HCT116 (cell line): ENCODE measurements around the gene TM6SF1. TPM values are rescaled to one million over a fixed set of nuclear protein-coding genes. Genes with fewer than 3 reads are reported as not detected.

Experiments
- ATAC-seq: fragments of 200-7000 bp; cut with Tn5 transposase; 2 replicates; pipeline ENCODE4 v1.9.1; 2020; ENCODE audit warnings: mild to moderate bottlenecking, moderate library complexity
- BruUV-seq: library from RNA; stranded (reverse); fragments of 400-500 nt; replicated peaks from 2 replicates; lab custom pipeline; 2021; lab: Mats Ljungman, UMichigan
- CTCF ChIA-PET: fragments of 300-600 bp; sonication (Branson Sonifier 250); formaldehyde crosslinking; loops from one replicate; lab custom pipeline; 2021; ENCODE audit warnings: antibody characterized with exemption; lab: Charles Lee
- POLR2A ChIA-PET: fragments of 300-600, 350-600 bp; sonication (Branson Sonifier 250); formaldehyde crosslinking; loops from one replicate; lab custom pipeline; 2021; ENCODE audit warnings: antibody characterized with exemption; lab: Charles Lee
- RAD21 ChIA-PET, 2 experiments: fragments of 300-600 bp; sonication (Branson Sonifier 250); formaldehyde crosslinking; loops; one replicate each; lab custom pipeline; 2023; ENCODE audit warnings: low total read pairs in 2 of 2; ENCODE audit not compliant: uncharacterized antibody in 2 of 2, unreplicated experiment in 2 of 2, low non-redundant PET in 1 of 2; lab: Charles Lee
- DNase-seq: peaks from one replicate; pipeline ENCODE4 v3.0.0-alpha.2; 2010; ENCODE audit warnings: low read depth, low spot score
- H2AFZ ChIP-seq: fragments of 200-600 bp; shearing (Covaris generic), sonication (generic); 2 replicates; pipeline ENCODE4 v1.6.1; 2017; ENCODE audit warnings: low read depth, mixed run types, mixed read lengths, antibody characterized with exemption, low read length; ENCODE audit not compliant: poor library complexity, severe bottlenecking
- H3K27ac ChIP-seq: 2 replicates; pipeline ENCODE4 v1.5.1; 2012; ENCODE audit warnings: low read depth, low read length
- H3K27me3 ChIP-seq: fragments of 200-600 bp; sonication (generic); 2 replicates; pipeline ENCODE4 v1.6.1; 2016; ENCODE audit warnings: mixed run types, low read length, mixed read lengths; ENCODE audit not compliant: insufficient read depth
- H3K36me3 ChIP-seq, 2 experiments: fragments of 200-500 bp in 1 of 2; fragments of 200-600 bp in 1 of 2; sonication (Bioruptor generic) in 1 of 2; sonication (generic) in 1 of 2; 2 replicates each; pipeline versions ENCODE4 v1.5.1 to v1.6.1; 2014 to 2016; ENCODE audit warnings: low read length in 2 of 2, inconsistent platforms in 1 of 2, mixed read lengths in 1 of 2, mixed run types in 1 of 2; ENCODE audit not compliant: insufficient read depth in 2 of 2, control insufficient read depth in 1 of 2
- H3K4me1 ChIP-seq, 2 experiments: fragments of 200-600 bp in 1 of 2; sonication (generic) in 1 of 2; 2 replicates each; pipeline versions ENCODE4 v1.5.1 to v1.6.1; 2012 to 2017; ENCODE audit warnings: low read length in 2 of 2, inconsistent platforms in 1 of 2, mild to moderate bottlenecking in 1 of 2, mixed read lengths in 1 of 2, mixed run types in 1 of 2, moderate library complexity in 1 of 2; ENCODE audit not compliant: insufficient read depth in 2 of 2, control insufficient read depth in 1 of 2
- H3K4me2 ChIP-seq: fragments of 200-600 bp; sonication (generic); 2 replicates; pipeline ENCODE4 v1.6.1; 2017; ENCODE audit warnings: mixed run types, low read length, mixed read lengths
- H3K4me3 ChIP-seq, 2 experiments: fragments of 200-600 bp in 1 of 2; sonication (generic) in 1 of 2; replicated peaks in 1 of 2; 2 replicates each; pipeline ENCODE4 v1.5.1; 2011 to 2016; ENCODE audit warnings: low read length in 2 of 2, control low read depth in 1 of 2, low read depth in 1 of 2, mild to moderate bottlenecking in 1 of 2, mixed read lengths in 1 of 2, mixed run types in 1 of 2
- H3K79me2 ChIP-seq: fragments of 200-600 bp; sonication (generic); 2 replicates; pipeline ENCODE4 v1.6.1; 2017; ENCODE audit warnings: mild to moderate bottlenecking, mixed run types, low read length, moderate library complexity, mixed read lengths; ENCODE audit not compliant: insufficient read depth
- H3K9ac ChIP-seq: fragments of 200-600 bp; sonication (generic); 2 replicates; pipeline ENCODE4 v1.6.1; 2016; ENCODE audit warnings: low read length, mixed read lengths
- H3K9me2 ChIP-seq: fragments of 200-600 bp; sonication (generic), shearing (Covaris generic); 2 replicates; pipeline ENCODE4 v1.6.1; 2017; ENCODE audit warnings: mixed run types, mild to moderate bottlenecking, moderate library complexity; ENCODE audit not compliant: insufficient read depth
- H3K9me3 ChIP-seq, 2 experiments: fragments of 200-500 bp in 1 of 2; fragments of 200-600 bp in 1 of 2; sonication (Bioruptor generic) in 1 of 2; sonication (generic) in 1 of 2; 2 replicates each; pipeline ENCODE4 v1.6.1; 2014 to 2017; ENCODE audit warnings: low read length in 2 of 2, mixed read lengths in 2 of 2, inconsistent platforms in 1 of 2, low read depth in 1 of 2, mild to moderate bottlenecking in 1 of 2, mixed run types in 1 of 2, moderate library complexity in 1 of 2; ENCODE audit not compliant: control insufficient read depth in 1 of 2, insufficient read depth in 1 of 2
- H4K20me1 ChIP-seq: fragments of 200-600 bp; sonication (generic), shearing (Covaris generic); 2 replicates; pipeline ENCODE4 v1.6.1; 2017; ENCODE audit warnings: mixed run types, mild to moderate bottlenecking, moderate library complexity; ENCODE audit not compliant: insufficient read depth
- ATF3 ChIP-seq: IDR thresholded peaks from 2 replicates; pipeline ENCODE4 v1.6.1; 2012
- CBX3 ChIP-seq: IDR thresholded peaks from 2 replicates; pipeline ENCODE4 v1.6.1; 2012; ENCODE audit warnings: low read depth
- CEBPB ChIP-seq: IDR thresholded peaks from 2 replicates; pipeline ENCODE4 v1.6.1; 2012; ENCODE audit warnings: low read depth
- CTCF ChIP-seq, 3 experiments: fragments of 200-600 bp in 1 of 3; sonication (generic) in 1 of 3; IDR thresholded peaks in 2 of 3; conservative IDR thresholded peaks in 1 of 3; 2 replicates each; pipeline ENCODE4 v1.5.1; 2012 to 2017; ENCODE audit warnings: low read depth in 2 of 3, low read length in 2 of 3, antibody characterized with exemption in 1 of 3, borderline replicate concordance in 1 of 3, control low read depth in 1 of 3, mild to moderate bottlenecking in 1 of 3, mixed read lengths in 1 of 3, mixed run types in 1 of 3, moderate library complexity in 1 of 3; ENCODE audit not compliant: insufficient read depth in 1 of 3
- FOSL1 ChIP-seq: IDR thresholded peaks from 2 replicates; pipeline ENCODE4 v1.6.1; 2012; ENCODE audit warnings: low read depth
- POLR2A ChIP-seq: IDR thresholded peaks from 2 replicates; pipeline ENCODE4 v1.7.0; 2011; ENCODE audit warnings: borderline replicate concordance; ENCODE audit not compliant: insufficient read depth, insufficient read length; ENCODE audit errors: extremely low read depth
- POLR2AphosphoS5 ChIP-seq: IDR thresholded peaks from 2 replicates; pipeline ENCODE4 v1.6.1; 2011; ENCODE audit warnings: mild to moderate bottlenecking, low read depth, low read length, moderate library complexity
- REST ChIP-seq: IDR thresholded peaks from 2 replicates; pipeline ENCODE4 v1.6.1; 2012; ENCODE audit warnings: low read depth
- SIN3A ChIP-seq: IDR thresholded peaks from 2 replicates; pipeline ENCODE4 v1.6.1; 2012; ENCODE audit warnings: low read depth
- SP1 ChIP-seq: IDR thresholded peaks from 2 replicates; pipeline ENCODE4 v1.6.1; 2012; ENCODE audit warnings: low read depth
- SRF ChIP-seq: IDR thresholded peaks from 2 replicates; pipeline ENCODE4 v1.6.1; 2012; ENCODE audit warnings: low read depth
- YY1 ChIP-seq: IDR thresholded peaks from 2 replicates; pipeline ENCODE4 v1.6.1; 2011; ENCODE audit warnings: low read length, low read depth, moderate library complexity, mild to moderate bottlenecking; ENCODE audit not compliant: insufficient replicate concordance; ENCODE audit errors: extremely low read depth
- ZFX ChIP-seq: fragments of 450-650 bp; IDR thresholded peaks from 2 replicates; pipeline ENCODE4 v1.6.1; 2017
- ZNF274 ChIP-seq: fragments of 200-500 bp; sonication (Bioruptor generic); IDR thresholded peaks from 2 replicates; pipeline ENCODE4 v1.6.1; 2014; ENCODE audit warnings: mild to moderate bottlenecking, low read depth, low read length, inconsistent platforms
- intact Hi-C: fragments of 100-400 bp; cut with micrococcal nuclease; formaldehyde crosslinking; loops from 2 replicates; pipeline ENCODE4 v1.10.0; 2022
- total RNA-seq: library from RNA; stranded (reverse); gene quantifications from one replicate; pipeline ENCODE4 v1.2.1, GENCODE V29; 2021; ENCODE audit not compliant: unreplicated experiment

The TM6SF1 gene
- total RNA-seq, 1 experiment from 2014 or later = not detected

GRCh38 chr15:83129791-83130190, 22.3 kb downstream of the TM6SF1 start:
- H3K9me2 ChIP-seq = no peaks in the 10 kb centered on the region
- no peaks in the 10 kb centered on the region for H3K36me3 ChIP-seq
- CTCF ChIA-PET = no interaction called here
- H3K4me2 ChIP-seq = no peak overlapping the region
- no peak for ATAC-seq
- no peak overlapping the region for H2AFZ ChIP-seq
- no peak for DNase-seq
- H3K79me2 ChIP-seq = no peaks in the 10 kb centered on the region
- TF ChIP-seq FOSL1 (no peak), CTCF (IDR thresholded peaks at IDR 0.05 in 2 of 3, conservative IDR thresholded peaks at IDR 0.05 in 1 of 3; ENCODE audit: borderline replicate concordance in 1 of 3, insufficient read depth in 1 of 3, low read depth in 2 of 3, low read length in 2 of 3) (no peak), ATF3 (no peak), CBX3 (no peak), SP1 (no peak), ZFX (no peak), SIN3A (no peak), POLR2A (no peak), CEBPB (no peak), ZNF274 (no peak), SRF (no peak), YY1 (no peak), REST (no peak), POLR2AphosphoS5 (no peak)
- TF ChIP-seq, all 23 proteins: peak for 0
- no TSS peak for BruUV-seq
- Histone ChIP-seq H3K4me1 (no peaks in the 10 kb centered on the region), H3K27ac (no peak overlapping the region), H4K20me1 (no peaks in the 10 kb centered on the region), H3K9me3 (no peaks in the 10 kb centered on the region), H3K27me3 (no peaks in the 10 kb centered on the region), H3K9ac (no peak overlapping the region), H3K4me3 (no peak overlapping the region)
- ChIA-PET RAD21 (no interaction called here), POLR2A (no interaction called here)
- intact Hi-C loops = no loop called here
